Activated CD4-positive, alpha-beta memory T cell treated with anti-CD3 and anti-CD28 coated beads for 36 hours (primary cell): ENCODE data around the gene KLHL11. TPM values are rescaled to one million over a fixed set of nuclear protein-coding genes. Genes with fewer than 3 reads are reported as not detected.
A peak's percentile ranks its signal among the peaks of the same experiment; 100 is the strongest.
"Not testable (repeated sequence)": the region's sequence is repeated elsewhere in the genome, so short reads cannot be mapped to it uniquely, and the experiment has no call there.

Experiments
- CTCF ChIA-PET: fragments of 350-600 bp; sonication (Branson Sonifier 250); formaldehyde crosslinking; loops from one replicate; lab custom pipeline; 2021; ENCODE audit warnings: antibody characterized with exemption, inconsistent platforms; lab: Charles Lee
- POLR2A ChIA-PET: fragments of 350-600 bp; sonication (Branson Sonifier 250); formaldehyde crosslinking; loops from one replicate; lab custom pipeline; 2021; ENCODE audit warnings: antibody characterized with exemption; lab: Charles Lee
- DNase-seq: peaks from one replicate; pipeline ENCODE4 v3.0.0-alpha.2; 2020
- H3K27ac Mint-ChIP-seq: one replicate; pipeline ENCODE4 v1.8.0; 2021; ENCODE audit warnings: mixed read lengths
- H3K27me3 Mint-ChIP-seq: one replicate; pipeline ENCODE4 v1.8.0; 2021; ENCODE audit warnings: mixed read lengths
- H3K36me3 Mint-ChIP-seq: one replicate; pipeline ENCODE4 v1.8.0; 2021; ENCODE audit warnings: mixed read lengths
- H3K4me1 Mint-ChIP-seq: one replicate; pipeline ENCODE4 v1.8.0; 2021; ENCODE audit warnings: low read depth, mixed read lengths
- H3K4me3 Mint-ChIP-seq: one replicate; pipeline ENCODE4 v1.8.0; 2021; ENCODE audit warnings: mild to moderate bottlenecking, mixed read lengths
- H3K9me3 Mint-ChIP-seq: one replicate; pipeline ENCODE4 v1.8.0; 2021; ENCODE audit warnings: mixed read lengths
- intact Hi-C: fragments of 100-400 bp; cut with micrococcal nuclease; formaldehyde crosslinking; loops from one replicate; pipeline ENCODE4 v1.15.1; 2023
- total RNA-seq, 2 experiments: library from RNA; stranded (reverse); gene quantifications; one replicate each; pipeline ENCODE4 v1.2.3, GENCODE V29; 2021

The KLHL11 gene
- total RNA-seq, 2 experiments from 2014 or later, result 23.6 to 25.2 TPM

- no peaks in the 10 kb centered on the region for H3K9me3 Mint-ChIP-seq
- no peak overlapping the region for H3K4me3 Mint-ChIP-seq
- ChIA-PET POLR2A (interaction anchor here (0.7 kb wide), 1 partner anchor 1104 kb away, joined by 4 read pairs; no protein-coding TSS in a partner anchor), CTCF (interaction anchor here (0.6 kb wide), 1 partner anchor 28 kb away, joined by 3 read pairs; no protein-coding TSS in a partner anchor)
- H3K27ac Mint-ChIP-seq, result no peak overlapping the region
- H3K27me3 Mint-ChIP-seq, result no peaks in the 10 kb centered on the region
- peaks cover 48% of the 10 kb centered on the region for H3K36me3 Mint-ChIP-seq
- intact Hi-C loops, result no loop called here
- no peaks in the 10 kb centered on the region for H3K4me1 Mint-ChIP-seq
- no peak for DNase-seq
Observed at GRCh38 chr17:41880130-41880529, 14.9 kb upstream of the KLHL11 start.

- H3K9me3 Mint-ChIP-seq, DNase-seq, intact Hi-C loops, H3K27ac Mint-ChIP-seq, CTCF ChIA-PET, H3K4me3 Mint-ChIP-seq, H3K27me3 Mint-ChIP-seq, POLR2A ChIA-PET: not testable (repeated sequence)
- Mint-ChIP-seq H3K4me1 (peaks cover 11% of the 10 kb centered on the region), H3K36me3 (peaks cover 59% of the 10 kb centered on the region)
Observed at GRCh38 chr17:41874293-41874670, 9.1 kb upstream of the KLHL11 start.

- no peaks in the 10 kb centered on the region for H3K27me3 Mint-ChIP-seq
- ChIA-PET POLR2A (no interaction called here), CTCF (no interaction called here)
- no peaks in the 10 kb centered on the region for H3K9me3 Mint-ChIP-seq
- no peak for DNase-seq
- intact Hi-C loops, result no loop called here
- H3K36me3 Mint-ChIP-seq, result peaks cover 62% of the 10 kb centered on the region
- no peak overlapping the region for H3K27ac Mint-ChIP-seq
- peaks cover 17% of the 10 kb centered on the region for H3K4me1 Mint-ChIP-seq
- no peak overlapping the region for H3K4me3 Mint-ChIP-seq
Observed at GRCh38 chr17:41873559-41874292, 8.5 kb upstream of the KLHL11 start.

GRCh38 chr17:41871789-41872188 lies 6.6 kb upstream of the KLHL11 start:
- Mint-ChIP-seq H3K4me3 (no peak overlapping the region), H3K27ac (peak overlapping the region; percentile 23), H3K27me3 (no peaks in the 10 kb centered on the region), H3K36me3 (peaks cover 58% of the 10 kb centered on the region), H3K9me3 (no peaks in the 10 kb centered on the region), H3K4me1 (peaks cover 31% of the 10 kb centered on the region)
- no peak for DNase-seq
- ChIA-PET CTCF (no interaction called here), POLR2A (no interaction called here)
- intact Hi-C loops, result no loop called here

GRCh38 chr17:41870627-41871026 lies 5.4 kb upstream of the KLHL11 start:
- DNase-seq, result peak; percentile 15

GRCh38 chr17:41870097-41870496 lies 4.9 kb upstream of the KLHL11 start:
- Mint-ChIP-seq H3K36me3 (peaks cover 51% of the 10 kb centered on the region), H3K27me3 (no peaks in the 10 kb centered on the region), H3K9me3 (no peaks in the 10 kb centered on the region), H3K4me1 (peaks cover 34% of the 10 kb centered on the region), H3K27ac (peak overlapping the region; percentile 93), H3K4me3 (no peak overlapping the region)
- POLR2A ChIA-PET, result interaction anchor here (1.2 kb wide), 1 partner anchor 148 kb away, joined by 3 read pairs; the partner anchor contains the start of gene DNAJC7
- no peak for DNase-seq
- CTCF ChIA-PET, result interaction anchor here (1.0 kb wide), 1 partner anchor 174 kb away, joined by 4 read pairs; no protein-coding TSS in a partner anchor
- intact Hi-C loops, result no loop called here

More at GRCh38 chr17:41870627-41871026, 5.4 kb upstream of the KLHL11 start:
- no peak overlapping the region for H3K4me3 Mint-ChIP-seq
- no peaks in the 10 kb centered on the region for H3K9me3 Mint-ChIP-seq
- peak overlapping the region; percentile 93 for H3K27ac Mint-ChIP-seq
- H3K27me3 Mint-ChIP-seq, result no peaks in the 10 kb centered on the region
- CTCF ChIA-PET, result interaction anchor here (1.0 kb wide), 1 partner anchor 175 kb away, joined by 4 read pairs; no protein-coding TSS in a partner anchor
- intact Hi-C loops, result no loop called here
- POLR2A ChIA-PET, result no interaction called here
- peaks cover 31% of the 10 kb centered on the region for H3K4me1 Mint-ChIP-seq
- peaks cover 51% of the 10 kb centered on the region for H3K36me3 Mint-ChIP-seq

- intact Hi-C loops, result loop anchor here (5.0 to 10.0 kb wide), 2 partner anchors 48 to 145 kb away; partner anchors contain the start of genes ACLY and DNAJC7
- Mint-ChIP-seq H3K4me1 (peaks cover 34% of the 10 kb centered on the region), H3K9me3 (no peaks in the 10 kb centered on the region), H3K4me3 (no peak overlapping the region), H3K36me3 (peaks cover 47% of the 10 kb centered on the region), H3K27ac (peak overlapping the region; percentile 93), H3K27me3 (no peaks in the 10 kb centered on the region)
- ChIA-PET POLR2A (interaction anchor here (1.2 to 1.6 kb wide), 2 partner anchors 97 to 148 kb away, joined by 3 to 5 read pairs; partner anchors contain the start of genes CNP and DNAJC7), CTCF (no interaction called here)
- DNase-seq, result no peak
Observed at GRCh38 chr17:41869426-41869825, 4.2 kb upstream of the KLHL11 start.

- peaks cover 44% of the 10 kb centered on the region for H3K36me3 Mint-ChIP-seq
- no peaks in the 10 kb centered on the region for H3K9me3 Mint-ChIP-seq
- ChIA-PET POLR2A (interaction anchor here (0.9 to 1.6 kb wide), 2 partner anchors 50 to 98 kb away, joined by 3 to 5 read pairs; partner anchors contain the start of genes ACLY and CNP), CTCF (no interaction called here)
- H3K4me1 Mint-ChIP-seq, result peaks cover 34% of the 10 kb centered on the region
- intact Hi-C loops, result loop anchor here (5.0 to 10.0 kb wide), 2 partner anchors 49 to 146 kb away; partner anchors contain the start of genes ACLY and DNAJC7
- H3K27me3 Mint-ChIP-seq, result no peaks in the 10 kb centered on the region
- peak; percentile 12 for DNase-seq
- H3K27ac Mint-ChIP-seq, result peak overlapping the region; percentile 93
- peak overlapping the region; percentile 42 for H3K4me3 Mint-ChIP-seq
Observed at GRCh38 chr17:41868568-41868967, 3.3 kb upstream of the KLHL11 start.

- Mint-ChIP-seq H3K4me3 (no peak overlapping the region), H3K9me3 (no peaks in the 10 kb centered on the region), H3K4me1 (peaks cover 45% of the 10 kb centered on the region), H3K27me3 (no peaks in the 10 kb centered on the region), H3K36me3 (peaks cover 22% of the 10 kb centered on the region), H3K27ac (peak overlapping the region; percentile 80)
- no peak for DNase-seq
- ChIA-PET CTCF (interaction anchor here (0.7 to 1.4 kb wide), 3 partner anchors 16 to 176 kb away, joined by 3 read pairs; no protein-coding TSS in a partner anchor), POLR2A (interaction anchor here (1.2 to 2.8 kb wide), 4 partner anchors 51 to 175 kb away, joined by 3 to 11 read pairs (median 8); partner anchors contain the start of genes ACLY and EIF1)
- intact Hi-C loops, result loop anchor here (5.0 to 10.0 kb wide), 2 partner anchors 52 to 149 kb away; partner anchors contain the start of genes ACLY and DNAJC7
Observed at GRCh38 chr17:41865596-41865893, 322 bp upstream of the KLHL11 start.

- ChIA-PET POLR2A (interaction anchor here (0.9 to 2.8 kb wide), 7 partner anchors 29 to 174 kb away, joined by 3 to 11 read pairs (median 4); partner anchors contain the start of genes ACLY, CNP, DNAJC7 and EIF1), CTCF (interaction anchor here (0.6 to 2.3 kb wide), 4 partner anchors 15 to 168 kb away, joined by 3 to 7 read pairs (median 5); partner anchors contain the start of genes NT5C3B and P3H4)
- H3K27ac Mint-ChIP-seq, result no peak overlapping the region
- no peak overlapping the region for H3K4me3 Mint-ChIP-seq
- peaks cover 44% of the 10 kb centered on the region for H3K4me1 Mint-ChIP-seq
- no peaks in the 10 kb centered on the region for H3K9me3 Mint-ChIP-seq
- intact Hi-C loops, result loop anchor here (10.0 kb wide), 1 partner anchor 150 kb away; the partner anchor contains the start of gene DNAJC7
- no peak for DNase-seq
- H3K36me3 Mint-ChIP-seq, result peaks cover 19% of the 10 kb centered on the region
- H3K27me3 Mint-ChIP-seq, result no peaks in the 10 kb centered on the region
Observed at GRCh38 chr17:41864498-41864835, 756 bp downstream of the KLHL11 start.

GRCh38 chr17:41863074-41863848 lies 2.0 kb downstream of the KLHL11 start:
- peak; percentile 64 for DNase-seq
- H3K36me3 Mint-ChIP-seq, result peaks cover 10% of the 10 kb centered on the region
- intact Hi-C loops, result loop anchor here (10.0 kb wide), 1 partner anchor 152 kb away; the partner anchor contains the start of gene DNAJC7
- no peak overlapping the region for H3K27ac Mint-ChIP-seq
- peaks cover 36% of the 10 kb centered on the region for H3K4me1 Mint-ChIP-seq
- no peak overlapping the region for H3K4me3 Mint-ChIP-seq
- no peaks in the 10 kb centered on the region for H3K27me3 Mint-ChIP-seq
- H3K9me3 Mint-ChIP-seq, result no peaks in the 10 kb centered on the region
- ChIA-PET POLR2A (interaction anchor here (0.6 to 2.8 kb wide), 5 partner anchors 11 to 103 kb away, joined by 3 to 11 read pairs (median 6); partner anchors contain the start of genes ACLY, CNP and ODAD4), CTCF (interaction anchor here (1.0 to 2.3 kb wide), 3 partner anchors 52 to 167 kb away, joined by 3 to 7 read pairs (median 7); partner anchors contain the start of gene P3H4)
